NCI-H748 (cell line): ENCODE measurements around the gene SRRT.
"Not testable (repeated sequence)": the region's sequence is repeated elsewhere in the genome, so short reads cannot be mapped to it uniquely, and the experiment has no call there.

Experiments used
- DNase-seq: peaks from one replicate; lab custom pipeline; 2025; ENCODE audit not compliant: unreplicated experiment; lab: John Stamatoyannopoulos, UW

SRRT gene

GRCh38 chr7:100923616-100924015 is 48.7 kb downstream of the SRRT start:
- DNase-seq = not testable (repeated sequence)

- no peak for DNase-seq
Measured at GRCh38 chr7:100929808-100930174, 54.9 kb downstream of the SRRT start.

DNA sequence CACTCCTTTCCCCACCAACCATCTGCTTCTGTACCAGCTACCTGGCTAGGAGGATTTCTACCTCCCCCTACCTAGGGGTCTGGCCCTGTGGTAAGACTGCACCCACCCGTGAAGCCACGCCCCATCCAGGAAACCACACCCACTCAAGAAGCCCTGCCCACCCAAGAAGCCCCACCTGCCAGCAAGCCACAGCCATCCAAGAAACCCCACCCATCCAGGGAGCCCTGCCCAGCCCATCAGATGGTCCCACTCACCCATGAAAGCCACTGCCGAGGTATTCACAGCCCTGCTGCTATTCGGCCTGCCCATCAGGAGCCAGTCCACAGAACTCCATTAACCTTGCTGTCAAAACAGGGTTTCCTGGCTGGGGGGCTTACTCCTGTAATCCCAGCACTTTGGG is 58.8 kb downstream of the SRRT start:
- DNase-seq = no peak

DNA sequence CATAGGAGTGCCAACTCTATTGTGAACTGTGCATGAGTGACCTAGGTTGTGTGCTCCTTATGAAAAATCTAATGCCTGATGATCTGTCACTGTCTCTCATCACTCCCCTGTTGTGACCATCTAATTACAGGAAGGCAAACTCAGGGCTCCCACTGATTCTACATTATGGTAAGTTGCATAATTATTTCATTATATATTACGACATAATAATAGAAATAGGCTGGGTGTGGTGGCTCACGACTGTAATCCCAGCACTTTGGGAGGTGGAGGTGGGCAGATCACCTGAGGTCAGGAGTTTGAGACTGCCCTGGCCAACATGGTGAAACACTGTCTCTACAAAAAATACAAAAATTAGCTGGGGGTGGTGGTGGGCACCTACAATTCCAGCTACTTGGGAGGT is 60.5 kb downstream of the SRRT start:
- not testable (repeated sequence) for DNase-seq

DNA sequence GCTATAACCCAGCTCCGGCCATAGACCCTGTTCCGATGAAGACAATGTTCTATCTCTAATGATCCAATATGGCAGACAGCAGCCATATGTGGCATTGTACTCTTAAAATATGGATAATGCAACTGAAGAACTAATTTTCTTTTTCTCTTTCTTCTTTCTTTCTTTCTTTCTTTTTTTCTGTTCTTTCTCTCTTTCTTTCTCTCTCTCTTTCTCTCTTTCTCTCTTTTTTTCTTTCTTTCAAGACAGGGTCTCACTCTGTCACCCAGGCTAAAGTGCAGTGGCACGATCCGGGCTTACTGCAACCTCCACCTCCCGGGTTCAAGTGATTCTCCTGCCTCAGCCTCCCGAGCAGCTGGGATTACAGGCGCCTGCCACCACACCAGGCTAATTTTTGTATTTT is 61.3 kb downstream of the SRRT start:
- DNase-seq = not testable (repeated sequence)
